K562 (cell line): ENCODE results near the gene MIDN. TPM values are rescaled to one million over a fixed set of nuclear protein-coding genes. Genes with fewer than 3 reads are reported as not detected.

Source experiments
- BCOR ChIP-seq: fragments of 450-650 bp; IDR thresholded peaks from 2 replicates; pipeline ENCODE4 v1.6.1; 2016
- BRCA1 ChIP-seq, 2 experiments: fragments of 450-650 bp in 1 of 2; sonication (generic) in 1 of 2; formaldehyde crosslinking in 1 of 2; IDR thresholded peaks; 2 replicates each; pipeline versions ENCODE4 v1.5.0 to v1.6.1; 2017 to 2020; ENCODE audit warnings: mild to moderate bottlenecking in 1 of 2, missing genetic modification reagents in 1 of 2
- DIDO1 ChIP-seq: fragments of 450-650 bp; IDR thresholded peaks from 2 replicates; pipeline ENCODE4 v1.6.1; 2016; ENCODE audit warnings: low read depth, missing biosample characterization, missing genetic modification characterization
- FOXP1 ChIP-seq: sonication (generic); formaldehyde crosslinking; IDR thresholded peaks from 2 replicates; pipeline ENCODE4 v1.8.0; 2022; ENCODE audit warnings: mild to moderate bottlenecking, missing genetic modification reagents
- HDAC1 ChIP-seq, 2 experiments: fragments of 450-650 bp; IDR thresholded peaks; 2 replicates each; pipeline ENCODE4 v1.6.1; 2016 to 2017; ENCODE audit warnings: inconsistent platforms in 1 of 2, mild to moderate bottlenecking in 1 of 2, moderate library complexity in 1 of 2
- KAT7 ChIP-seq: sonication (generic); formaldehyde crosslinking; IDR thresholded peaks from 2 replicates; pipeline ENCODE4 v1.8.0; 2022; ENCODE audit warnings: missing genetic modification reagents, mild to moderate bottlenecking, borderline replicate concordance
- NCOA1 ChIP-seq: fragments of 450-650 bp; IDR thresholded peaks from 2 replicates; pipeline ENCODE4 v1.6.1; 2016; ENCODE audit warnings: low read depth
- NR4A1 ChIP-seq, 2 experiments: fragments of 250-450 bp in 1 of 2; fragments of 450-650 bp in 1 of 2; sonication (Bioruptor Pico) in 1 of 2; IDR thresholded peaks; 2 replicates each; pipeline versions ENCODE4 v1.4.0 to v1.6.1; 2016 to 2020; ENCODE audit warnings: mild to moderate bottlenecking in 2 of 2, missing compliant biosample characterization in 1 of 2, missing genetic modification characterization in 1 of 2, moderate library complexity in 1 of 2
- OTX1 ChIP-seq: fragments of 450-650 bp; formaldehyde crosslinking; IDR thresholded peaks from 2 replicates; pipeline ENCODE4 v1.4.0; 2022; ENCODE audit warnings: mild to moderate bottlenecking
- PML ChIP-seq: IDR thresholded peaks from 2 replicates; pipeline ENCODE4 v1.6.1; 2012; ENCODE audit warnings: low read length, inconsistent platforms
- PTRF ChIP-seq: fragments of 450-650 bp; IDR thresholded peaks from 2 replicates; pipeline ENCODE4 v1.6.1; 2016; ENCODE audit warnings: mild to moderate bottlenecking, missing genetic modification characterization, missing compliant biosample characterization
- RBM14 ChIP-seq: fragments of 200-400 bp; formaldehyde crosslinking; IDR thresholded peaks from 2 replicates; pipeline ENCODE4 v1.6.1; 2018; ENCODE audit warnings: low read depth, mild to moderate bottlenecking, low read length, moderate library complexity, borderline replicate concordance; ENCODE audit not compliant: insufficient read depth
- SETDB1 ChIP-seq: IDR thresholded peaks from one replicate; pipeline ENCODE4 v1.6.1; 2012; ENCODE audit warnings: low read length, control low read depth, inconsistent platforms
- SIX5 ChIP-seq, 2 experiments: IDR thresholded peaks; 2 replicates each; pipeline ENCODE4 v1.6.1; 2011; ENCODE audit warnings: low read length in 2 of 2, borderline replicate concordance in 1 of 2, low read depth in 1 of 2, mild to moderate bottlenecking in 1 of 2, moderate library complexity in 1 of 2; ENCODE audit not compliant: insufficient read depth in 1 of 2
- SMC3 ChIP-seq: conservative IDR thresholded peaks from 2 replicates; pipeline ENCODE4 v1.6.1; 2011; ENCODE audit warnings: low read depth, low read length, improper control_type of control experiment; ENCODE audit not compliant: insufficient read depth
- SPI1 ChIP-seq: IDR thresholded peaks from 2 replicates; pipeline ENCODE4 v1.6.1; 2011; ENCODE audit warnings: low read depth, low read length, control low read depth, borderline replicate concordance
- ZNF121 ChIP-seq: sonication (generic); formaldehyde crosslinking; conservative IDR thresholded peaks from 2 replicates; pipeline ENCODE4 v1.8.0; 2022; ENCODE audit warnings: missing genetic modification reagents
- ZNF41 ChIP-seq: fragments of 250-450 bp; sonication (Bioruptor Pico); conservative IDR thresholded peaks from 2 replicates; pipeline ENCODE4 v1.4.0; 2020; ENCODE audit warnings: mild to moderate bottlenecking
- ZNF77 ChIP-seq: fragments of 250-450 bp; sonication (Bioruptor Pico); IDR thresholded peaks from 2 replicates; pipeline ENCODE4 v1.5.0; 2020
- polyA plus RNA-seq, 8 experiments: library from polyadenylated mRNA; depleted of rRNA in 4 of 8; stranded (reverse) in 5 of 8; unstranded in 3 of 8; fragments of >200 nt; fragmentation: Nextera tagmentation in 2 of 8; fragmentation: Illumina TruSeq in 1 of 8; extraction: Ambion mirVana in 2 of 8; extraction: Trizol in 1 of 8; gene quantifications; 2 replicates each; pipeline versions ENCODE4 v1.2.1 to v1.2.3, GENCODE V29; 2011 to 2014; ENCODE audit warnings: inconsistent platforms in 1 of 8, missing spikeins in 1 of 8
- total RNA-seq, 7 experiments: library from RNA; depleted of rRNA in 6 of 7; stranded (reverse); fragments of >200 nt in 6 of 7; fragmentation: Illumina TruSeq in 2 of 7; extraction: Trizol in 2 of 7; gene quantifications; 2 replicates each; pipeline versions ENCODE4 v1.2.1 to v1.2.3, GENCODE V29; 2011 to 2021; ENCODE audit warnings: low replicate concordance in 1 of 7
- TF ChIP-seq, protein P1 (sequence below), 2 experiments: IDR thresholded peaks; 2 replicates each; pipeline ENCODE4 v1.6.1; 2011; ENCODE audit warnings: borderline replicate concordance in 1 of 2, control low read depth in 1 of 2, low read depth in 1 of 2, low read length in 1 of 2, mild to moderate bottlenecking in 1 of 2, mixed read lengths in 1 of 2, moderate library complexity in 1 of 2; ENCODE audit not compliant: insufficient read depth in 1 of 2, insufficient read length in 1 of 2, poor library complexity in 1 of 2, severe bottlenecking in 1 of 2; ENCODE audit errors: extremely low read depth in 1 of 2
- TF ChIP-seq, protein P2 (sequence below): fragments of 450-650 bp; IDR thresholded peaks from one replicate; pipeline ENCODE4 v1.6.1; 2018; ENCODE audit warnings: mild to moderate bottlenecking, moderate library complexity; ENCODE audit not compliant: partially characterized antibody
- TF ChIP-seq, protein P3 (sequence below): fragments of 450-650 bp; conservative IDR thresholded peaks from 2 replicates; pipeline ENCODE4 v1.6.1; 2016; ENCODE audit warnings: missing genetic modification characterization, low read depth, mild to moderate bottlenecking, missing compliant biosample characterization, moderate library complexity
- TF ChIP-seq, protein P4 (sequence below): fragments of 250-450 bp; sonication (Bioruptor Pico); IDR thresholded peaks from 2 replicates; pipeline ENCODE4 v1.8.0; 2021; ENCODE audit warnings: mild to moderate bottlenecking, moderate library complexity

Gene MIDN
- total and polyA plus RNA-seq, 9 of the 15 experiments (the other 6 are each of a cell fraction or from before 2014, with no cell fraction given) = 0.17 to 120 (median 10.1) TPM

DNA sequence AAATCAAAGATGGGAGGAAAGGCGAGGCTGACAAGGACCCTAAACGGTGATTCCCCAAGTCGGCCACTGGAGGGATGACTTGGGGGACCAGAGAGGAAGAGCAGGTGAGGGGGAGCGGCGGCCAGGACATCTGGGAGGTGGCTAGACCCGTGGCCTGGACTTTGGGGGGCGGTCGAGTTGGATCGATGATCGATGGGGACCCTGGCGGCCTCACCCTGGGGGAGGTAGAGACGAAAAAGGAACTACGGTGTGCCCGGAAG lies 13.1 kb downstream of the MIDN start (continued):
- TF ChIP-seq OTX1 (CRISPR knock-in tag) (peak; percentile 76; the same call in 1 of the 2 replicates), ZNF77 (no peak), ZNF41 (CRISPR knock-in tag) (no peak), SIX5 (IDR thresholded peaks at IDR 0.05; ENCODE audit: borderline replicate concordance in 1 of 2, insufficient read depth in 1 of 2, low read depth in 1 of 2, low read length in 2 of 2) (no peak), HDAC1 (IDR thresholded peaks at IDR 0.05) (peak in 1 of 2 experiments; percentile 1; a peak in 1 of 4 replicates), SMC3 (no peak), PTRF (no peak), FOXP1 (CRISPR knock-in tag) (peak; percentile 54; the same call in 1 of the 2 replicates), SETDB1 (no peak), KAT7 (CRISPR knock-in tag) (0 out of 2 replicates have a peak, but pooled peaks have one; percentile 1), PML (no peak), BRCA1 (IDR thresholded peaks at IDR 0.05) (no peak), BRCA1 (CRISPR knock-in tag; IDR thresholded peaks at IDR 0.05) (no peak), NR4A1 (CRISPR knock-in tag; IDR thresholded peaks at IDR 0.05) (no peak), NR4A1 (tag; IDR thresholded peaks at IDR 0.05) (no peak), RBM14 (no peak), BCOR (no peak), DIDO1 (tag) (no peak), SPI1 (0 out of 2 replicates have a peak, but pooled peaks have one; percentile 19), ZNF121 (CRISPR knock-in tag) (no peak), NCOA1 (no peak)
- TF ChIP-seq, protein P1, sequence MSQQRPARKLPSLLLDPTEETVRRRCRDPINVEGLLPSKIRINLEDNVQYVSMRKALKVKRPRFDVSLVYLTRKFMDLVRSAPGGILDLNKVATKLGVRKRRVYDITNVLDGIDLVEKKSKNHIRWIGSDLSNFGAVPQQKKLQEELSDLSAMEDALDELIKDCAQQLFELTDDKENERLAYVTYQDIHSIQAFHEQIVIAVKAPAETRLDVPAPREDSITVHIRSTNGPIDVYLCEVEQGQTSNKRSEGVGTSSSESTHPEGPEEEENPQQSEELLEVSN (IDR thresholded peaks at IDR 0.05; ENCODE audit: borderline replicate concordance in 1 of 2, extremely low read depth in 1 of 2, insufficient read depth in 1 of 2, insufficient read length in 1 of 2, low read depth in 1 of 2, low read length in 1 of 2, poor library complexity in 1 of 2, severe bottlenecking in 1 of 2) = no peak
- TF ChIP-seq, protein P2, sequence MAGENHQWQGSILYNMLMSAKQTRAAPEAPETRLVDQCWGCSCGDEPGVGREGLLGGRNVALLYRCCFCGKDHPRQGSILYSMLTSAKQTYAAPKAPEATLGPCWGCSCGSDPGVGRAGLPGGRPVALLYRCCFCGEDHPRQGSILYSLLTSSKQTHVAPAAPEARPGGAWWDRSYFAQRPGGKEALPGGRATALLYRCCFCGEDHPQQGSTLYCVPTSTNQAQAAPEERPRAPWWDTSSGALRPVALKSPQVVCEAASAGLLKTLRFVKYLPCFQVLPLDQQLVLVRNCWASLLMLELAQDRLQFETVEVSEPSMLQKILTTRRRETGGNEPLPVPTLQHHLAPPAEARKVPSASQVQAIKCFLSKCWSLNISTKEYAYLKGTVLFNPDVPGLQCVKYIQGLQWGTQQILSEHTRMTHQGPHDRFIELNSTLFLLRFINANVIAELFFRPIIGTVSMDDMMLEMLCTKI = no peak
- TF ChIP-seq, protein P3, sequence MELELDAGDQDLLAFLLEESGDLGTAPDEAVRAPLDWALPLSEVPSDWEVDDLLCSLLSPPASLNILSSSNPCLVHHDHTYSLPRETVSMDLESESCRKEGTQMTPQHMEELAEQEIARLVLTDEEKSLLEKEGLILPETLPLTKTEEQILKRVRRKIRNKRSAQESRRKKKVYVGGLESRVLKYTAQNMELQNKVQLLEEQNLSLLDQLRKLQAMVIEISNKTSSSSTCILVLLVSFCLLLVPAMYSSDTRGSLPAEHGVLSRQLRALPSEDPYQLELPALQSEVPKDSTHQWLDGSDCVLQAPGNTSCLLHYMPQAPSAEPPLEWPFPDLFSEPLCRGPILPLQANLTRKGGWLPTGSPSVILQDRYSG (tag) = no peak
- TF ChIP-seq, protein P4, sequence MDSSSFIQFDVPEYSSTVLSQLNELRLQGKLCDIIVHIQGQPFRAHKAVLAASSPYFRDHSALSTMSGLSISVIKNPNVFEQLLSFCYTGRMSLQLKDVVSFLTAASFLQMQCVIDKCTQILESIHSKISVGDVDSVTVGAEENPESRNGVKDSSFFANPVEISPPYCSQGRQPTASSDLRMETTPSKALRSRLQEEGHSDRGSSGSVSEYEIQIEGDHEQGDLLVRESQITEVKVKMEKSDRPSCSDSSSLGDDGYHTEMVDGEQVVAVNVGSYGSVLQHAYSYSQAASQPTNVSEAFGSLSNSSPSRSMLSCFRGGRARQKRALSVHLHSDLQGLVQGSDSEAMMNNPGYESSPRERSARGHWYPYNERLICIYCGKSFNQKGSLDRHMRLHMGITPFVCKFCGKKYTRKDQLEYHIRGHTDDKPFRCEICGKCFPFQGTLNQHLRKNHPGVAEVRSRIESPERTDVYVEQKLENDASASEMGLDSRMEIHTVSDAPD (CRISPR knock-in tag) = no peak
